Measurements from ENCODE around the gene LHX1.

LHX1 gene

GRCh38 chr17:36975922-36976515 lies 38.7 kb downstream of the LHX1 start:
- DNase-seq: no peak

GRCh38 chr17:36977066-36977465 lies 39.8 kb downstream of the LHX1 start:
- DNase-seq: no peak

- no peak for DNase-seq
Observed at GRCh38 chr17:36977568-36977967, 40.3 kb downstream of the LHX1 start.

GRCh38 chr17:36978810-36979564 lies 41.7 kb downstream of the LHX1 start:
- no peak for DNase-seq

- DNase-seq: no peak
Observed at GRCh38 chr17:36979565-36979941, 42.3 kb downstream of the LHX1 start.

GRCh38 chr17:36980280-36980761 lies 43.0 kb downstream of the LHX1 start:
- no peak for DNase-seq

- DNase-seq: no peak
Observed at GRCh38 chr17:36983618-36984017, 46.3 kb downstream of the LHX1 start.

GRCh38 chr17:36989173-36989572 lies 51.9 kb downstream of the LHX1 start:
- DNase-seq: no peak

- no peak for DNase-seq
Observed at GRCh38 chr17:36992701-36993100, 55.4 kb downstream of the LHX1 start.

GRCh38 chr17:36993227-36993626 lies 56.0 kb downstream of the LHX1 start:
- DNase-seq: no peak
